K562 (cell line): ENCODE measurements around the gene ADCY9. TPM values are rescaled to one million over a fixed set of nuclear protein-coding genes. Genes with fewer than 3 reads are reported as not detected.

Experiments used
- ATAC-seq: fragments of 200-7000 bp; cut with Tn5 transposase; 3 replicates; pipeline ENCODE4 v1.9.1; 2020; ENCODE audit warnings: moderate library complexity
- BruUV-seq: library from RNA; stranded (reverse); fragments of 400-500 nt; replicated peaks from 2 replicates; lab custom pipeline; 2021; lab: Mats Ljungman, UMichigan
- CTCF ChIA-PET: fragments of 300-600 bp; formaldehyde crosslinking; extraction: SDS; loops from one replicate; lab custom pipeline; 2021; ENCODE audit warnings: low intra/inter-chr PET ratio; lab: Yijun Ruan, JAX
- POLR2A ChIA-PET: fragments of 300-600, 350-650 bp; sonication (Branson Sonifier 250); formaldehyde crosslinking; extraction: SDS; loops from one replicate; lab custom pipeline; 2021; ENCODE audit warnings: antibody characterized with exemption, inconsistent platforms; lab: Yijun Ruan, JAX
- DNase-seq, 4 experiments: peaks; one replicate each; pipeline versions ENCODE4 v3.0.0 to v3.0.0-alpha.2; 2011 to 2018; ENCODE audit warnings: low spot score in 3 of 4, mixed read lengths in 3 of 4; ENCODE audit errors: extremely low read depth in 1 of 4
- FAIRE-seq: peaks from 2 replicates; lab custom pipeline; 2011; peaks lifted over from hg19 to GRCh38; lab: Jason Lieb, UNC
- H2AFZ ChIP-seq: 2 replicates; pipeline ENCODE4 v1.6.0; 2011; ENCODE audit warnings: low read depth, low read length, control low read depth, inconsistent platforms
- H3K27ac ChIP-seq: fragments of 200-600 bp; 3 replicates; pipeline ENCODE4 v1.8.0; 2011; ENCODE audit warnings: low read depth, mild to moderate bottlenecking, control low read depth, inconsistent platforms, low read length, moderate library complexity, mixed read lengths; ENCODE audit errors: extremely low read depth
- H3K27me3 ChIP-seq, 2 experiments: fragments of 300-600 bp in 1 of 2; 2 replicates in 1 of 2; 3 replicates in 1 of 2; pipeline versions ENCODE4 v1.6.0 to v1.8.0; 2011; ENCODE audit warnings: inconsistent platforms in 2 of 2, low read length in 2 of 2, mild to moderate bottlenecking in 1 of 2, mixed read lengths in 1 of 2, moderate library complexity in 1 of 2; ENCODE audit not compliant: control insufficient read depth in 2 of 2, insufficient read depth in 2 of 2
- H3K36me3 ChIP-seq: fragments of 300-600 bp; 3 replicates; pipeline ENCODE4 v1.8.0; 2011; ENCODE audit warnings: mild to moderate bottlenecking, low read length, inconsistent platforms; ENCODE audit not compliant: control insufficient read depth, insufficient read depth
- H3K4me1 ChIP-seq, 2 experiments: fragments of 200-600 bp in 1 of 2; replicated peaks in 1 of 2; 2 replicates in 1 of 2; 3 replicates in 1 of 2; pipeline versions ENCODE4 v1.5.1 to v1.8.0; 2011; ENCODE audit warnings: inconsistent platforms in 2 of 2, low read length in 2 of 2, mild to moderate bottlenecking in 1 of 2, mixed read lengths in 1 of 2, moderate library complexity in 1 of 2; ENCODE audit not compliant: control insufficient read depth in 2 of 2, insufficient read depth in 2 of 2
- H3K4me2 ChIP-seq: 2 replicates; pipeline ENCODE4 v1.6.1; 2011; ENCODE audit warnings: low read length, control low read depth, inconsistent platforms, mixed read lengths; ENCODE audit not compliant: insufficient read depth
- H3K4me3 ChIP-seq: fragments of 200-600 bp; sonication (generic), shearing (Covaris generic); 2 replicates; pipeline ENCODE4 v1.5.1; 2016; ENCODE audit warnings: control low read depth, inconsistent platforms
- H3K79me2 ChIP-seq: fragments of 200-600 bp; 3 replicates; pipeline ENCODE4 v1.8.0; 2011; ENCODE audit warnings: low read length, inconsistent platforms; ENCODE audit not compliant: control insufficient read depth, insufficient read depth
- H3K9ac ChIP-seq, 2 experiments: 2 replicates each; pipeline versions ENCODE4 v1.6.0 to v1.6.1; 2011; ENCODE audit warnings: low read depth in 2 of 2, low read length in 2 of 2, control low read depth in 1 of 2, inconsistent platforms in 1 of 2, mild to moderate bottlenecking in 1 of 2, mixed read lengths in 1 of 2; ENCODE audit not compliant: insufficient read depth in 1 of 2
- H3K9me1 ChIP-seq: one replicate; pipeline ENCODE4 v1.6.0; 2011; ENCODE audit warnings: inconsistent platforms, mild to moderate bottlenecking, low read length, moderate library complexity; ENCODE audit not compliant: control insufficient read depth, insufficient read depth
- H3K9me3 ChIP-seq: replicated peaks from 2 replicates; pipeline ENCODE4 v1.5.1; 2011; ENCODE audit warnings: low read depth, low read length, inconsistent platforms; ENCODE audit not compliant: control insufficient read depth, insufficient read depth
- H4K20me1 ChIP-seq: replicated peaks from 2 replicates; pipeline ENCODE4 v1.6.1; 2011; ENCODE audit warnings: low read length, inconsistent platforms, mixed read lengths; ENCODE audit not compliant: control insufficient read depth, insufficient read depth
- CBFA2T3 ChIP-seq: fragments of 450-650 bp; IDR thresholded peaks from 2 replicates; pipeline ENCODE4 v1.6.1; 2017
- NEUROD1 ChIP-seq: fragments of 150-350 bp; IDR thresholded peaks from 2 replicates; pipeline ENCODE4 v1.6.1; 2014; ENCODE audit warnings: borderline replicate concordance, low read length, low read depth; ENCODE audit not compliant: partially characterized antibody
- NFE2L1 ChIP-seq: fragments of 450-650 bp; IDR thresholded peaks from 2 replicates; pipeline ENCODE4 v1.6.1; 2016; ENCODE audit warnings: missing genetic modification characterization, low read depth, mild to moderate bottlenecking, missing compliant biosample characterization, moderate library complexity, borderline replicate concordance
- POLR2G ChIP-seq: fragments of 200-400 bp; formaldehyde crosslinking; IDR thresholded peaks from 2 replicates; pipeline ENCODE4 v1.6.1; 2017; ENCODE audit warnings: low read depth, mild to moderate bottlenecking, antibody characterized with exemption, low read length, moderate library complexity
- RFX1 ChIP-seq: fragments of 450-650 bp; IDR thresholded peaks from 2 replicates; pipeline ENCODE4 v1.6.1; 2016; ENCODE audit warnings: mild to moderate bottlenecking, moderate library complexity
- STAT5B ChIP-seq: fragments of 250-450 bp; sonication (Bioruptor Pico); IDR thresholded peaks from 2 replicates; pipeline ENCODE4 v1.8.0; 2021; ENCODE audit warnings: mild to moderate bottlenecking, inconsistent platforms
- TEAD4 ChIP-seq, 2 experiments: sonication (generic) in 1 of 2; formaldehyde crosslinking in 1 of 2; IDR thresholded peaks; 2 replicates each; pipeline versions ENCODE4 v1.6.1 to v1.8.0; 2012 to 2022; ENCODE audit warnings: borderline replicate concordance in 1 of 2, inconsistent platforms in 1 of 2, low read length in 1 of 2, mild to moderate bottlenecking in 1 of 2, missing genetic modification reagents in 1 of 2
- ZNF217 ChIP-seq: sonication (generic); formaldehyde crosslinking; IDR thresholded peaks from 2 replicates; pipeline ENCODE4 v1.8.0; 2022; ENCODE audit warnings: mild to moderate bottlenecking, missing genetic modification reagents
- whole genome bisulfite sequencing: fragments of 100-300 bp; shearing (Covaris generic); methylation state at CpG from one replicate; pipeline ENCODE4 v1.1.6; 2016; ENCODE audit warnings: low coverage, mixed read lengths; ENCODE audit not compliant: insufficient coverage; ENCODE audit errors: missing lambda C conversion rate; 5-methylcytosine and 5-hydroxymethylcytosine counted together
- in situ Hi-C: fragments of 300-500 bp; cut with MboI; formaldehyde crosslinking; loops from 4 replicates; pipeline ENCODE4 v1.15.0; 2018; ENCODE audit warnings: inconsistent platforms, mixed read lengths
- intact Hi-C: fragments of 100-400 bp; cut with micrococcal nuclease; formaldehyde crosslinking; loops from 2 replicates; pipeline ENCODE4 v1.14.2; 2022
- polyA plus RNA-seq, 8 experiments: library from polyadenylated mRNA; depleted of rRNA in 4 of 8; stranded (reverse) in 5 of 8; unstranded in 3 of 8; fragments of >200 nt; fragmentation: Nextera tagmentation in 2 of 8; fragmentation: Illumina TruSeq in 1 of 8; extraction: Ambion mirVana in 2 of 8; extraction: Trizol in 1 of 8; gene quantifications; 2 replicates each; pipeline versions ENCODE4 v1.2.1 to v1.2.3, GENCODE V29; 2011 to 2014; ENCODE audit warnings: inconsistent platforms in 1 of 8, missing spikeins in 1 of 8
- total RNA-seq, 7 experiments: library from RNA; depleted of rRNA in 6 of 7; stranded (reverse); fragments of >200 nt in 6 of 7; fragmentation: Illumina TruSeq in 2 of 7; extraction: Trizol in 2 of 7; gene quantifications; 2 replicates each; pipeline versions ENCODE4 v1.2.1 to v1.2.3, GENCODE V29; 2011 to 2021; ENCODE audit warnings: low replicate concordance in 1 of 7
- TF ChIP-seq, protein P1 (sequence below): fragments of 450-650 bp; IDR thresholded peaks from 2 replicates; pipeline ENCODE4 v1.6.1; 2017; ENCODE audit warnings: mild to moderate bottlenecking, moderate library complexity
- TF ChIP-seq, protein P2 (sequence below): IDR thresholded peaks from 3 replicates; pipeline ENCODE4 v1.6.1; 2011; ENCODE audit warnings: borderline replicate concordance, mild to moderate bottlenecking, moderate library complexity; ENCODE audit not compliant: insufficient read length; ENCODE audit errors: extremely low read depth

ADCY9 gene
- total and polyA plus RNA-seq, 9 of the 15 experiments (the other 6 are each of a cell fraction or from before 2014, with no cell fraction given): 0.03 to 0.29 (median 0.17) TPM

DNA sequence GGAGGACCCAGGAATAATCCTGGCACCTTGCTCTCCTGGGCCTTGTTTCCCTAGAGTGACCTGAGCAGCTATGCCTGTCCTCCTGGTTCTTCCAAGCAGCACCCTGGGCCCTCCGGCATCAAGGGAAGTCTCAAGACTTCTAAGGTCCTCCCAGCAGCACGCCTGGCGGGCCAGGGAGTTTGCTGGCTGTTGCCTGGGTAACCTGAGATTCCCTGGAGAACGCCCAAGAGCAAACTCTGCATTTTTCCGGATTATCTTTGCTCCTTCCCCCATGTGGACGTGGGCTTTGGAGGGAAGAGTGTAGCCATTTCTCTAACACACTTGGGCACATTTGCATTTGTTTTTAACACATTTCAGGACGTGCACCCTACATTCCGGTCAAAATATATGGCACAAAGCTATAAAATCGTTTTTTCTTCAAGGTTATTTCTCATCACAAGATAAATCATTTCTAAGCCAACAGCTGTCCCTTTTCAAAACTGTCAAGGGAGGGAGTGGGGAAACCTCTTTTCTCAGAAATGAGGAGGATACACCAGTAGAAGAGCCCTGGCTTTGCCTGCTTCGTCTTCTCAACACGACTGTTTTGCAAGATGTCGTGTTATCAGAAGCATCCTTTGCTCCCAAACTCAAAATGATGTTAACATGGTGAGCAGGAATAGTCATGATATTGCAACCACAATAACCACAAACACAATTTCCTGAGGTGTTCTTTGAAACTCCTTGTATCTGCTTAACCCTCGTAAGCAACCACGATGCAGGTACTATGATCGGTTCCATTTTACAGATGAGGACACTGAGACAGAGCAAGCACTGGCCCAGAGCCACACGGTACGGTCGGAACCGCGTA, 116.5 kb downstream of the ADCY9 start:
- intact Hi-C loops: no loop called here
- in situ Hi-C loops: no loop called here
- ChIA-PET CTCF (no interaction called here), POLR2A (interaction anchor here (1.4 kb wide), 1 partner anchor 8 kb away, joined by 4 read pairs; no protein-coding TSS in a partner anchor)
- Histone ChIP-seq H4K20me1 (0 out of 2 replicates have a peak, but pooled peaks cover 6% of the 10 kb centered on the region), H3K9me3 (no peaks in the 10 kb centered on the region), H3K4me3 (no peak overlapping the region), H3K36me3 (no peaks in the 10 kb centered on the region), H3K9me1 (no peaks in the 10 kb centered on the region), H3K27ac (no peak overlapping the region), H3K79me2 (no peaks in the 10 kb centered on the region), H3K9ac (no peak overlapping the region; a peak in 1 of 4 replicates), H3K4me1 (peaks cover 0 to 4% of the 10 kb centered on the region in 2 experiments; a peak in 3 of 5 replicates), H3K4me2 (no peak overlapping the region), H2AFZ (no peak overlapping the region), H3K27me3 (peaks cover 32 to 58% of the 10 kb centered on the region in 2 experiments)
- FAIRE-seq (peak; percentile 65), DNase-seq (peak in 1 of 4 experiments; percentile 16), ATAC-seq (no peak)
- TF ChIP-seq CBFA2T3 (peak; percentile 39; the same call in 1 of the 2 replicates), STAT5B (CRISPR knock-in tag) (no peak), RFX1 (peak; percentile 53), TEAD4 (IDR thresholded peaks at IDR 0.05; ENCODE audit: low read length) (peak; percentile 32; the same call in 1 of the 2 replicates), TEAD4 (CRISPR knock-in tag; IDR thresholded peaks at IDR 0.05; ENCODE audit: borderline replicate concordance) (no peak), NEUROD1 (no peak), POLR2G (no peak), ZNF217 (CRISPR knock-in tag) (no peak), NFE2L1 (no peak)
- TF ChIP-seq, protein P1, sequence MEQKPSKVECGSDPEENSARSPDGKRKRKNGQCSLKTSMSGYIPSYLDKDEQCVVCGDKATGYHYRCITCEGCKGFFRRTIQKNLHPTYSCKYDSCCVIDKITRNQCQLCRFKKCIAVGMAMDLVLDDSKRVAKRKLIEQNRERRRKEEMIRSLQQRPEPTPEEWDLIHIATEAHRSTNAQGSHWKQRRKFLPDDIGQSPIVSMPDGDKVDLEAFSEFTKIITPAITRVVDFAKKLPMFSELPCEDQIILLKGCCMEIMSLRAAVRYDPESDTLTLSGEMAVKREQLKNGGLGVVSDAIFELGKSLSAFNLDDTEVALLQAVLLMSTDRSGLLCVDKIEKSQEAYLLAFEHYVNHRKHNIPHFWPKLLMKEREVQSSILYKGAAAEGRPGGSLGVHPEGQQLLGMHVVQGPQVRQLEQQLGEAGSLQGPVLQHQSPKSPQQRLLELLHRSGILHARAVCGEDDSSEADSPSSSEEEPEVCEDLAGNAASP: no peak
- TF ChIP-seq, protein P2, sequence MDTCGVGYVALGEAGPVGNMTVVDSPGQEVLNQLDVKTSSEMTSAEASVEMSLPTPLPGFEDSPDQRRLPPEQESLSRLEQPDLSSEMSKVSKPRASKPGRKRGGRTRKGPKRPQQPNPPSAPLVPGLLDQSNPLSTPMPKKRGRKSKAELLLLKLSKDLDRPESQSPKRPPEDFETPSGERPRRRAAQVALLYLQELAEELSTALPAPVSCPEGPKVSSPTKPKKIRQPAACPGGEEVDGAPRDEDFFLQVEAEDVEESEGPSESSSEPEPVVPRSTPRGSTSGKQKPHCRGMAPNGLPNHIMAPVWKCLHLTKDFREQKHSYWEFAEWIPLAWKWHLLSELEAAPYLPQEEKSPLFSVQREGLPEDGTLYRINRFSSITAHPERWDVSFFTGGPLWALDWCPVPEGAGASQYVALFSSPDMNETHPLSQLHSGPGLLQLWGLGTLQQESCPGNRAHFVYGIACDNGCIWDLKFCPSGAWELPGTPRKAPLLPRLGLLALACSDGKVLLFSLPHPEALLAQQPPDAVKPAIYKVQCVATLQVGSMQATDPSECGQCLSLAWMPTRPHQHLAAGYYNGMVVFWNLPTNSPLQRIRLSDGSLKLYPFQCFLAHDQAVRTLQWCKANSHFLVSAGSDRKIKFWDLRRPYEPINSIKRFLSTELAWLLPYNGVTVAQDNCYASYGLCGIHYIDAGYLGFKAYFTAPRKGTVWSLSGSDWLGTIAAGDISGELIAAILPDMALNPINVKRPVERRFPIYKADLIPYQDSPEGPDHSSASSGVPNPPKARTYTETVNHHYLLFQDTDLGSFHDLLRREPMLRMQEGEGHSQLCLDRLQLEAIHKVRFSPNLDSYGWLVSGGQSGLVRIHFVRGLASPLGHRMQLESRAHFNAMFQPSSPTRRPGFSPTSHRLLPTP: no peak
- WGBS: 2% methylated on average over 20 of the region's 20 CpGs
- BruUV-seq: no TSS peak
